GM12891 (cell line): ENCODE results near the gene CRIP2.

ENCODE experiments used
- DNase-seq: peaks from one replicate; pipeline ENCODE4 v3.0.0; 2011; ENCODE audit warnings: low spot score; ENCODE audit not compliant: insufficient read length
- FAIRE-seq: peaks from 2 replicates; lab custom pipeline; 2011; peaks lifted over from hg19 to GRCh38; lab: Jason Lieb, UNC
- PAX5 ChIP-seq: IDR thresholded peaks from 2 replicates; pipeline ENCODE4 v1.6.1; 2011; ENCODE audit warnings: low read length, moderate library complexity, mild to moderate bottlenecking; ENCODE audit not compliant: insufficient read depth, severe bottlenecking
- POLR2A ChIP-seq: IDR thresholded peaks from 2 replicates; pipeline ENCODE4 v1.6.1; 2011; ENCODE audit warnings: low read depth, low read length, control low read depth
- POLR2AphosphoS5 ChIP-seq: IDR thresholded peaks from 2 replicates; pipeline ENCODE4 v1.6.1; 2011; ENCODE audit warnings: low read depth, low read length, control low read depth
- POU2F2 ChIP-seq: IDR thresholded peaks from 2 replicates; pipeline ENCODE4 v1.6.1; 2011; ENCODE audit warnings: low read depth, mild to moderate bottlenecking, control low read depth, low read length, moderate library complexity
- SPI1 ChIP-seq: IDR thresholded peaks from 2 replicates; pipeline ENCODE4 v1.6.1; 2011; ENCODE audit warnings: low read depth, low read length, control low read depth
- TAF1 ChIP-seq: IDR thresholded peaks from 2 replicates; pipeline ENCODE4 v1.6.1; 2011; ENCODE audit warnings: low read depth, low read length, control low read depth

The CRIP2 gene

DNA sequence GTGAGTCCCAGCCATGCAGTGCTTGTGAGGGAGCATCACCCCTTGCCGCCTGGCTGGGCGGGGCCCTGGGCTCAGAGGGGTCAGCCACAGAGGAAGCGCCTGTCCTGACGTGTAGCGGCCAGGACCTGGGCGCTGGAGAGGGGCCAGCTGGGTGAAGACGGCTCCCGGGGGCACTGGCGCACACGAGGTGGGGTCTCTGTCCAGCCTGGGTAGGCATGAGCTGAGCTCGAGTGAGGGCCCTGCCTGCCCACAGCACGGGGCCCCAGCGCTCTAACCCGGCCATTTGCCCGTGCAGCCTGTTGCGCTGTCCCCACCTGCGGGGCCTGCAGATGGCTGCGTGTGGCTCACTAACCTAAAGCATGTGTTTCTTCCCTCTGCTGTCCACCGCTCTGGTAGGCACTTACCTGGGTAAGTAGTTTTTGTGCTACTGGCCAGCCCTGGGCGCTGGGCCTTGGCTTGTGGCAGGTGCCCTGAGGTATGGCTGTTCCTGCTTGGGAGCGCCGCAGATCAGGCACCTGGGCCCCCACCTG is 6.6 kb upstream of the CRIP2 start:
- no peak for DNase-seq
- no peak for FAIRE-seq
- no peak for TF ChIP-seq POLR2A
- TF ChIP-seq TAF1, result no peak
- no peak for TF ChIP-seq POU2F2
- no peak for TF ChIP-seq PAX5
- no peak for TF ChIP-seq SPI1
- TF ChIP-seq POLR2AphosphoS5, result no peak

DNA sequence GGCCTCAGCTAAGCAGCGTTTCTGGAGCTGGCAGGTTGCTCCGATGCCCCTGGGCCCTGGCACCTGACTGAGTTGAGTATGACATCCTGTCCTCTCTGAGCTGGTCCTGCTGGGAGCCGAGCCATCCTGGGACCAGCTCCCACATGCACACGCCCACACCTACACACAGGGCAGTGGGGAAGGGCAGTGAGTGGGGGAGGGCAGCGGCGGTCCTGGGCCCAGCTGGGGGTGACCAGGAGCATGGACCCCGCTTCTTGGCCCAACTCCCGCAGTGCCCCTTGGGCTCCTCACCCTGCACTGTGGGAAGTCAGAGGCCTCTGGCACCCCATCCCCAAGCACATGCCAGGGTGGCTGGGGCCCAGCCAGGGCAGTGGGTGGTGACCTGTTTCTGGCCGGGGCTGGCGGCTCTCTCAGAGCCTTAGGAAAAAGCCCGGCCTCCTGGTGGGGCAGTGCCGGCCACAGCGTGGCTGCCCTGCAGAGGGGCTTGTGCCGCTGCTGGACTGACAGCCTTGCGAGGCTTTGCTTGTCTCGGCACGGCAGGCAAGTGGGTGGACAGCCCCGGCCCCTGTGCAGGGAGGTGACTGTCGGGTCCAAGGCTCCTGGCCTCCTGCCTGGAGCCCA is 5.9 kb upstream of the CRIP2 start:
- TF ChIP-seq POLR2AphosphoS5 (no peak), PAX5 (no peak), SPI1 (no peak), POU2F2 (no peak), POLR2A (no peak), TAF1 (no peak)
- FAIRE-seq (no peak), DNase-seq (no peak)

DNA sequence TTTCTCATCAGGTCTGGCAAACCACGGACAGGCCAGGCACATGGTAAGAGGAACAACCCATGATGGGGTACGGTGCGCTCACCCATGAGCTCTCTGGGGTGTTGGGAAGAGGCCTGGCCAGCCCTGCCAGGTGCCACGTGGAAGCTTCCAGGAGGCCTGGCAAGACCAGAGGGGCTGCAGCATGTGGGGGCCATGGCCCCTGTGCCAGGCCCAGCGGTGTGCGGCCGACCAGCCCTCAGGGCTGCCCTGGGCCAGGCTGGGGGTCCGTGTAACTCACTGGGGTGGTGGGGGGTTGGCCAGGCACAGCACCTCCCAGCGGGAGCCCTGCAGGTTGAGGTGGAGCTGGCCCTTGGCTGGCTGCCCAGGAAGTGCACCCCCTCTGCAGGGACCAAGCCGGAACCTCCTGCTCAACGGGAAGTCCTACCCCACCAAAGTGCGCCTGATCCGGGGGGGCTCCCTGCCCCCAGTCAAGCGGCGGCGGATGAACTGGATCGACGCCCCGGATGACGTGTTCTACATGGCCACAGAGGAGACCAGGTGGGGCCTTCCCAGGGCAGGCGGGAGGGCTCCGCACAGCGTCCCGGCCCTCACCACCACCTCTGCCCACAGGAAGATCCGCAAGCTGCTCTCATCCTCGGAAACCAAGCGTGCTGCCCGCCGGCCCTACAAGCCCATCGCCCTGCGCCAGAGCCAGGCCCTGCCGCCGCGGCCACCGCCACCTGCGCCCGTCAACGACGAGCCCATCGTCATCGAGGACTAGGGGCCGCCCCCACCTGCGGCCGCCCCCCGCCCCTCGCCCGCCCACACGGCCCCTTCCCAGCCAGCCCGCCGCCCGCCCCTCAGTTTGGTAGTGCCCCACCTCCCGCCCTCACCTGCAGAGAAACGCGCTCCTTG is 4.9 kb upstream of the CRIP2 start:
- TF ChIP-seq POU2F2, result no peak
- TF ChIP-seq TAF1, result no peak
- TF ChIP-seq PAX5, result no peak
- TF ChIP-seq POLR2AphosphoS5, result no peak
- no peak for TF ChIP-seq POLR2A
- DNase-seq (no peak), FAIRE-seq (no peak)

DNA sequence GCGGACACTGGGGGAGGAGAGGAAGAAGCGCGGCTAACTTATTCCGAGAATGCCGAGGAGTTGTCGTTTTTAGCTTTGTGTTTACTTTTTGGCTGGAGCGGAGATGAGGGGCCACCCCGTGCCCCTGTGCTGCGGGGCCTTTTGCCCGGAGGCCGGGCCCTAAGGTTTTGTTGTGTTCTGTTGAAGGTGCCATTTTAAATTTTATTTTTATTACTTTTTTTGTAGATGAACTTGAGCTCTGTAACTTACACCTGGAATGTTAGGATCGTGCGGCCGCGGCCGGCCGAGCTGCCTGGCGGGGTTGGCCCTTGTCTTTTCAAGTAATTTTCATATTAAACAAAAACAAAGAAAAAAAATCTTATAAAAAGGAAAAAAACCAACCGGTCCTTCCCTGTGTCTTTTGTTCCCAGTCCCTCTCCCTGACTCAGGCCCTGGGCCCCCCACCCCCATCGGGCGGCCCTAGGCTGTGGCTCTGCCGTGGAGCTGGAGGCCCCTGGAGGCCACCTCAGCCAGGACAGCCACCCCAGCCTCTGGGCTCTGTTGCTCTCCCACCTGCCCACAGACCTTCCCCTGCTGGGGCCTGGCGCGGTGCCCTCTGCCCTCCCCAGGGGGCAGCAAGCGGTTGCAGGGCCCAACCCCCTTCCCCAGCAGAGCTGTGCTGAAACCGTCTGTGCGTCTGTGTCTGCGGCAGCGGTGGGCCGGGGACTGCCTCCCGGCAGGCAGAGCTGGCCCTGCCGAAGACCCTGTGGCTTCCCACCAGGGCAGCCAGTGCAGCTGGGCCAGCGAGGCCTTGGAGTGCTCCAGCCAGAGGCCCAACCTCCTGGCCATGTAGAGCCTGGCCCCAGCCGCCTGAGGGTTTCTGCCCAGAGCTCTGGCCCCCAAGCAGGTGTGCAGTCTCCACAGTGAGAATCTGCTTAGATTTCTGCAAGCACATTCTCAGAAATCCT is 4.0 kb upstream of the CRIP2 start:
- DNase-seq (no peak), FAIRE-seq (no peak)
- no peak for TF ChIP-seq POLR2AphosphoS5
- no peak for TF ChIP-seq SPI1
- TF ChIP-seq TAF1, result no peak
- no peak for TF ChIP-seq PAX5
- no peak for TF ChIP-seq POLR2A
- no peak for TF ChIP-seq POU2F2

DNA sequence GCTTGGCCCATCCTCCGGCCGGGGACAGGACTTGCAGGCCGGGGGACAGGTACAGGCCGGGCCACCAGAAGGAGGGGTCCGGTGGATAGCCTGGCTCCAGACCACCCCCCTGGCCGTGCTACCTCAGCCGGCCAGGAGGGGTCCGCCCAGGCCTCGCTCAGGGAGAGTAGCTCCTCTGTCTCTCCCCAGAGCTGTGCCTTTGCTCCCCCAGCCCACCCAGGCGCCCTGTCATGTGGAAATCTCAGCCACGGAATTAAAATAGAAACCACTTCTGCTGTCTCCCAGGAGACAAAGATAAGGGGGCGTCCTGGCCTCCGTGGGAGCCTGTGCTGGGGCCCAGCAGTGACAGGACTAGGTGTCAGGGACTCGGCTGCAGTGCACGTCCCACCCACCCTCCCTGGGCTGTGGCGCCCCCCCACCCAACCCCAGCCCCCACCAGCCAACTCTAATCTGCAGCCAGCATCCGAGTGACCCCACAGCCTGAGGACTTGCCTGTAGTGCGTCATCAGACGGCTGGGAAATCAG is 3.3 kb upstream of the CRIP2 start:
- no peak for DNase-seq
- TF ChIP-seq PAX5 (no peak), SPI1 (no peak), TAF1 (no peak), POLR2AphosphoS5 (no peak), POLR2A (no peak), POU2F2 (no peak)
- no peak for FAIRE-seq

DNA sequence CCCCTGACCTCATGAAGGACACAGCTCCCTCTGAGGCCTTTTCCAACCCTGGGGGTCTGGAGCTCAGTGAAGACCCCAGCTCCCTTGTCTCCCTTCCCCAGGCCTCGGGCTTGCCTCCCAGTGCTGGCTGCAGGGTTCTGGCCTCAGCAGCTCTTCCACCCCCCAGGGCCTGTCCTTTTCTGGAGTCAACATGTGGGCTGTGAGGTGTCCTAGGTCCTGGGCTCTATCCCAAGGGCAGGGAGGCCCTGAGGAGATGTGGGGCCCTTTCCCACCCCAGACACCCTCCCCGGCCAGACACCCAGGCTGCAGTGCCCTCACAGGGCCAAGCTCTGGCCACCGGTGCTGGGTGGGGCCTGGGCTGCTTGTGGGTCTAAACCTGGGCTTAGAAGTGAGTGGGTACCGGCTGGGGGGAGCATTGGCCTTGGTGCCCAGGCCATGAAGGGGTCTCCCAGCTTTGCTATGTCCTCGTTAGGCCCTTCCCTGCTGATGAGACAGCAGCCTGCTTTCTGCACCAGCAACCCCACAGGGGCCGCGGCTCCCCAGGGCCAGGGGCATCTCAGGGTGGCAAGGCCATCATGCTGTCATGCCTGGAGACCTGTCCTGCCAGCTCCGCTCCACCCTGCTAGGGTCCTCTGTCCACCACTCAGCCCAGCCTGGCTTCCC is 2.7 kb upstream of the CRIP2 start:
- DNase-seq, result no peak
- no peak for FAIRE-seq

DNA sequence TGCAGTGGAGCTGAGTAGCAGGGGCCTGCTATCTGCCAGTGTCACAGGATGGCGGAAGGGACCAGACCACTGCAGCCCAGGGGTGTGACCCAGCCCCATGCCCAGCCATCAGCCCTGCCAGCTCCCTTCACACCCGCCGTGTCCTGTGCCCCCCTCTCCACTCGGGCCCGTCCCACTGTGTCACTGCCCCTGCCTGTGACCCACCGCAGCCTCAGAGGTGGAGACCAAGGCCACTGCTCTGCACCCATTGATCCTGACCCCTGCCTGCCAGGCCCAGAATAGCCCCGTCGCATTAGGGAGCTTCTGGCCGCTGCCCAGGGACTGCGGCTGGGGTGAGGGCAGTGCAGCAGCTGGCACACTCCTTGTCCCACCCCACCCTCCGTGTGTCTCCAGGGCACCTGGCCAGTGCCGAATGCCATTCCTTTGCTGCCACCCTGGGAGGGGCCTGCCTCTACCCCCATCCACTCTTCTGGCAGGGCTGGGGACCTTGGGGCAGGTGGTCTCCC is 2.1 kb upstream of the CRIP2 start:
- TF ChIP-seq POU2F2, result no peak
- TF ChIP-seq POLR2AphosphoS5, result no peak
- no peak for TF ChIP-seq POLR2A
- no peak for TF ChIP-seq SPI1
- no peak for TF ChIP-seq PAX5
- no peak for TF ChIP-seq TAF1
- FAIRE-seq (no peak), DNase-seq (no peak)

More for the DNA sequence above, 2.7 kb upstream of the CRIP2 start:
- TF ChIP-seq POU2F2, result no peak
- no peak for TF ChIP-seq PAX5
- no peak for TF ChIP-seq TAF1
- no peak for TF ChIP-seq POLR2AphosphoS5
- no peak for TF ChIP-seq POLR2A
- TF ChIP-seq SPI1, result no peak

DNA sequence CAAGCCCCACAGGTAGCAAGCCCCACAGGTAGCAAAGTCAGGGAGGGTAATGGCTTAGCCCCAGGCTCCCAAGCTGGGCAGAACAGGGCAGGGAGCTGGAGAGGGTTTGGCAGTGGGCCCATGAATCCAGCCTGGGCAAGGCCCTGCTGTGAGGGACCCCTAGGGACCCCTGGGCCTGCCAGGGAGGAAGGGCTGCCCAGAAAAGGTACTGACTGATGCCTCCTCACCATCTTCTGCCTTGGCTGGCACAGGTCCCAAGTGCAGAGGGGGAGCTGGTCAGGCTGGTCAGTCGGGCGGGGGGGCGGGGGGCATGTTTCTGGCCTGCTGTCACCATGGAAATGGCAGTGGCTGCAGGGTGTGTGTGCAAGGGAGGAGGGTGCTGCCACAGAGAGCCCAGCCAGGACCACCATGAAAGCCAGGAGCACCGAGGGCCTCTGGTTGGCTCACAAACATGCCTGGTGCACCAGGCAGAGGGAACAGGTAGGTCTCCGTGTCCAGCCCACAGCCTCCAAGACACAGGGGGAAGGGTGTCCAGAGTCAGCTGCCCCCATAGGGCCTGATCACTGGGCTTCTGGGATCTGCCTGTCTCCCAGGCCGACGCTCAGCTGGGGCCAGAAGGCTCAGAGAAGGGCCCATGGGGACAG is 1.5 kb upstream of the CRIP2 start:
- TF ChIP-seq POU2F2 (no peak), SPI1 (no peak), POLR2AphosphoS5 (no peak), POLR2A (no peak), PAX5 (no peak), TAF1 (no peak)
- DNase-seq (no peak), FAIRE-seq (no peak)
